Activated T-cell treated with anti-CD3 and anti-CD28 coated beads, Interleukin-2, amount 50 U/mL, for 4 hours (primary cell): ENCODE results near the gene IPCEF1. TPM values are rescaled to one million over a fixed set of nuclear protein-coding genes. Genes with fewer than 3 reads are reported as not detected.
A peak's percentile ranks its signal among the peaks of the same experiment; 100 is the strongest.

Experiments used
- ATAC-seq, 2 donors: fragments of 200-7000 bp; cut with Tn5 transposase; one replicate each; pipeline ENCODE4 v1.10.0; 2021
- DNase-seq: peaks from one replicate; pipeline ENCODE4 v3.0.0-alpha.2; 2020
- H3K27me3 Mint-ChIP-seq: one replicate; pipeline ENCODE4 v1.8.0; 2021; ENCODE audit warnings: low read depth, mixed read lengths
- H3K36me3 Mint-ChIP-seq: one replicate; pipeline ENCODE4 v1.8.0; 2022; ENCODE audit warnings: mixed read lengths; ENCODE audit not compliant: insufficient read depth
- H3K4me1 Mint-ChIP-seq: one replicate; pipeline ENCODE4 v1.8.0; 2021; ENCODE audit warnings: low read depth, mixed read lengths
- H3K4me3 Mint-ChIP-seq: one replicate; pipeline ENCODE4 v1.8.0; 2021; ENCODE audit warnings: mild to moderate bottlenecking, moderate library complexity, mixed read lengths
- H3K9me3 Mint-ChIP-seq: one replicate; pipeline ENCODE4 v1.8.0; 2021; ENCODE audit warnings: mixed read lengths
- total RNA-seq, 3 donors: library from RNA; stranded (reverse); gene quantifications; one replicate each; pipeline ENCODE4 v1.2.1, GENCODE V29; 2021

Gene IPCEF1
- total RNA-seq, 3 donors from 2014 or later = 7.5 to 13.5 (median 9.7) TPM

- Mint-ChIP-seq H3K9me3 (no peaks in the 10 kb centered on the region), H3K27me3 (no peaks in the 10 kb centered on the region), H3K4me1 (peaks cover 79% of the 10 kb centered on the region), H3K36me3 (peaks cover 12% of the 10 kb centered on the region), H3K4me3 (peak overlapping the region; percentile 78)
- peak in 1 of 2 donors; percentile 18 for ATAC-seq
- DNase-seq = no peak
Measured at GRCh38 chr6:154230910-154231595, 125.5 kb downstream of the IPCEF1 start.

GRCh38 chr6:154230393-154230792 lies 126.2 kb downstream of the IPCEF1 start:
- H3K9me3 Mint-ChIP-seq = no peaks in the 10 kb centered on the region
- H3K27me3 Mint-ChIP-seq = no peaks in the 10 kb centered on the region
- DNase-seq (no peak), ATAC-seq (no peak)
- H3K4me1 Mint-ChIP-seq = peaks cover 81% of the 10 kb centered on the region
- peaks cover 14% of the 10 kb centered on the region for H3K36me3 Mint-ChIP-seq
- H3K4me3 Mint-ChIP-seq = peak overlapping the region; percentile 68

- peaks cover 14% of the 10 kb centered on the region for H3K36me3 Mint-ChIP-seq
- H3K27me3 Mint-ChIP-seq = no peaks in the 10 kb centered on the region
- H3K4me3 Mint-ChIP-seq = peak overlapping the region; percentile 68
- peak; percentile 71 to 72 for ATAC-seq
- peak; percentile 42 for DNase-seq
- H3K4me1 Mint-ChIP-seq = peaks cover 81% of the 10 kb centered on the region
- H3K9me3 Mint-ChIP-seq = no peaks in the 10 kb centered on the region
Measured at GRCh38 chr6:154229786-154230185, 126.8 kb downstream of the IPCEF1 start.

- no peak for ATAC-seq
- H3K36me3 Mint-ChIP-seq = peaks cover 14% of the 10 kb centered on the region
- no peaks in the 10 kb centered on the region for H3K9me3 Mint-ChIP-seq
- no peaks in the 10 kb centered on the region for H3K27me3 Mint-ChIP-seq
- H3K4me3 Mint-ChIP-seq = no peak overlapping the region
- no peak for DNase-seq
- peaks cover 79% of the 10 kb centered on the region for H3K4me1 Mint-ChIP-seq
Measured at GRCh38 chr6:154228521-154228905, 128.1 kb downstream of the IPCEF1 start.

- DNase-seq (no peak), ATAC-seq (no peak)
- Mint-ChIP-seq H3K36me3 (peaks cover 15% of the 10 kb centered on the region), H3K27me3 (no peaks in the 10 kb centered on the region), H3K4me1 (peaks cover 79% of the 10 kb centered on the region), H3K4me3 (peak overlapping the region; percentile 24), H3K9me3 (no peaks in the 10 kb centered on the region)
Measured at GRCh38 chr6:154227862-154228520, 128.6 kb downstream of the IPCEF1 start.

- no peaks in the 10 kb centered on the region for H3K9me3 Mint-ChIP-seq
- peaks cover 77% of the 10 kb centered on the region for H3K4me1 Mint-ChIP-seq
Measured at GRCh38 chr6:154226461-154226860, 130.1 kb downstream of the IPCEF1 start.

GRCh38 chr6:154223296-154223695 lies 133.3 kb downstream of the IPCEF1 start:
- DNase-seq = no peak
- H3K4me1 Mint-ChIP-seq = peaks cover 70% of the 10 kb centered on the region
- no peaks in the 10 kb centered on the region for H3K27me3 Mint-ChIP-seq
- H3K4me3 Mint-ChIP-seq = no peak overlapping the region
- H3K9me3 Mint-ChIP-seq = no peaks in the 10 kb centered on the region
- ATAC-seq = no peak
- H3K36me3 Mint-ChIP-seq = peaks cover 26% of the 10 kb centered on the region

More at GRCh38 chr6:154226461-154226860, 130.1 kb downstream of the IPCEF1 start:
- H3K36me3 Mint-ChIP-seq = peaks cover 18% of the 10 kb centered on the region
- ATAC-seq (no peak), DNase-seq (no peak)
- no peaks in the 10 kb centered on the region for H3K27me3 Mint-ChIP-seq
- no peak overlapping the region for H3K4me3 Mint-ChIP-seq

GRCh38 chr6:154222716-154223115 lies 133.9 kb downstream of the IPCEF1 start:
- H3K27me3 Mint-ChIP-seq = no peaks in the 10 kb centered on the region
- no peak for DNase-seq
- H3K4me1 Mint-ChIP-seq = peaks cover 71% of the 10 kb centered on the region
- no peak for ATAC-seq
- peaks cover 28% of the 10 kb centered on the region for H3K36me3 Mint-ChIP-seq
- H3K4me3 Mint-ChIP-seq = no peak overlapping the region
- H3K9me3 Mint-ChIP-seq = no peaks in the 10 kb centered on the region

GRCh38 chr6:154219250-154219649 lies 137.4 kb downstream of the IPCEF1 start:
- peaks cover 53% of the 10 kb centered on the region for H3K4me1 Mint-ChIP-seq
- no peak for DNase-seq
- H3K9me3 Mint-ChIP-seq = no peaks in the 10 kb centered on the region
- no peak for ATAC-seq
- H3K4me3 Mint-ChIP-seq = peak overlapping the region; percentile 2
- H3K36me3 Mint-ChIP-seq = peaks cover 21% of the 10 kb centered on the region
- no peaks in the 10 kb centered on the region for H3K27me3 Mint-ChIP-seq

- Mint-ChIP-seq H3K36me3 (peaks cover 25% of the 10 kb centered on the region), H3K4me1 (peaks cover 49% of the 10 kb centered on the region), H3K4me3 (peak overlapping the region; percentile 2), H3K27me3 (no peaks in the 10 kb centered on the region), H3K9me3 (no peaks in the 10 kb centered on the region)
- DNase-seq (no peak), ATAC-seq (no peak)
Measured at GRCh38 chr6:154218787-154219186, 137.8 kb downstream of the IPCEF1 start.

- peak; percentile 82 to 86 for ATAC-seq
- no peaks in the 10 kb centered on the region for H3K9me3 Mint-ChIP-seq
- no peak overlapping the region for H3K4me3 Mint-ChIP-seq
- peak; percentile 19 for DNase-seq
- peaks cover 44% of the 10 kb centered on the region for H3K4me1 Mint-ChIP-seq
- peaks cover 25% of the 10 kb centered on the region for H3K36me3 Mint-ChIP-seq
- no peaks in the 10 kb centered on the region for H3K27me3 Mint-ChIP-seq
Measured at GRCh38 chr6:154218301-154218700, 138.3 kb downstream of the IPCEF1 start.

GRCh38 chr6:154213782-154214181 lies 142.8 kb downstream of the IPCEF1 start:
- peaks cover 36% of the 10 kb centered on the region for H3K36me3 Mint-ChIP-seq
- no peak overlapping the region for H3K4me3 Mint-ChIP-seq
- H3K9me3 Mint-ChIP-seq = no peaks in the 10 kb centered on the region
- H3K27me3 Mint-ChIP-seq = no peaks in the 10 kb centered on the region
- peaks cover 17% of the 10 kb centered on the region for H3K4me1 Mint-ChIP-seq
- DNase-seq (no peak), ATAC-seq (no peak)

- DNase-seq = no peak
- Mint-ChIP-seq H3K4me3 (no peak overlapping the region), H3K27me3 (no peaks in the 10 kb centered on the region), H3K36me3 (peaks cover 60% of the 10 kb centered on the region), H3K9me3 (no peaks in the 10 kb centered on the region), H3K4me1 (peaks cover 11% of the 10 kb centered on the region)
- ATAC-seq = no peak
Measured at GRCh38 chr6:154210678-154211077, 145.9 kb downstream of the IPCEF1 start.

GRCh38 chr6:154209555-154209954 lies 147.0 kb downstream of the IPCEF1 start:
- Mint-ChIP-seq H3K4me3 (no peak overlapping the region), H3K9me3 (no peaks in the 10 kb centered on the region), H3K36me3 (peaks cover 66% of the 10 kb centered on the region), H3K27me3 (no peaks in the 10 kb centered on the region), H3K4me1 (peaks cover 16% of the 10 kb centered on the region)
- DNase-seq = no peak
- no peak for ATAC-seq

- peaks cover 69% of the 10 kb centered on the region for H3K36me3 Mint-ChIP-seq
Measured at GRCh38 chr6:154206996-154207395, 149.6 kb downstream of the IPCEF1 start.

More at GRCh38 chr6:154206996-154207395, 149.6 kb downstream of the IPCEF1 start:
- ATAC-seq (no peak), DNase-seq (no peak)
- peaks cover 23% of the 10 kb centered on the region for H3K4me1 Mint-ChIP-seq
- H3K9me3 Mint-ChIP-seq = no peaks in the 10 kb centered on the region
- no peak overlapping the region for H3K4me3 Mint-ChIP-seq
- no peaks in the 10 kb centered on the region for H3K27me3 Mint-ChIP-seq
